HepG2 (cell line): ENCODE results near the gene RGS19. TPM values are rescaled to one million over a fixed set of nuclear protein-coding genes. Genes with fewer than 3 reads are reported as not detected.

ENCODE experiments used
- ATAC-seq: fragments of 200-7000 bp; cut with Tn5 transposase; 3 replicates; pipeline ENCODE4 v1.9.1; 2020; ENCODE audit warnings: mild to moderate bottlenecking, moderate library complexity
- BruUV-seq: library from RNA; stranded (reverse); fragments of 400-500 nt; replicated peaks from 2 replicates; lab custom pipeline; 2021; lab: Mats Ljungman, UMichigan
- CTCF ChIA-PET: fragments of 300-600 bp; formaldehyde crosslinking; extraction: SDS; loops from one replicate; lab custom pipeline; 2021; ENCODE audit warnings: low total read pairs, inconsistent platforms, low intra/inter-chr PET ratio; lab: Yijun Ruan, JAX
- POLR2A ChIA-PET: fragments of 350-600 bp; sonication (Branson Sonifier 250); formaldehyde crosslinking; loops from one replicate; lab custom pipeline; 2020; ENCODE audit warnings: antibody characterized with exemption, inconsistent platforms; lab: Yijun Ruan, JAX
- DNase-seq: peaks from one replicate; pipeline ENCODE4 v3.0.0-alpha.2; 2015; ENCODE audit warnings: low spot score
- FAIRE-seq: peaks from 3 replicates; lab custom pipeline; 2011; peaks lifted over from hg19 to GRCh38; lab: Jason Lieb, UNC
- H2AFZ ChIP-seq: one replicate; pipeline ENCODE4 v1.6.1; 2011; ENCODE audit warnings: low read length, inconsistent platforms
- H3K27ac ChIP-seq: fragments of 300-600 bp; 3 replicates; pipeline ENCODE4 v1.8.0; 2011; ENCODE audit warnings: mixed run types, mild to moderate bottlenecking, mixed read lengths, low read length, inconsistent platforms; ENCODE audit not compliant: insufficient read depth; ENCODE audit errors: extremely low read length
- H3K27me3 ChIP-seq, 2 experiments: fragments of 200-600 bp in 1 of 2; 2 replicates in 1 of 2; 3 replicates in 1 of 2; pipeline versions ENCODE4 v1.6.0 to v1.8.0; 2011; ENCODE audit warnings: low read length in 2 of 2, mild to moderate bottlenecking in 2 of 2, moderate library complexity in 2 of 2, inconsistent platforms in 1 of 2; ENCODE audit not compliant: insufficient read depth in 2 of 2, control insufficient read depth in 1 of 2
- H3K36me3 ChIP-seq, 2 experiments: fragments of 200-600 bp in 1 of 2; replicated peaks in 1 of 2; 2 replicates in 1 of 2; 3 replicates in 1 of 2; pipeline versions ENCODE4 v1.5.1 to v1.8.0; 2011; ENCODE audit warnings: low read length in 2 of 2, inconsistent platforms in 1 of 2; ENCODE audit not compliant: insufficient read depth in 2 of 2, control insufficient read depth in 1 of 2
- H3K4me1 ChIP-seq: 2 replicates; pipeline ENCODE4 v1.5.1; 2012; ENCODE audit warnings: low read length, inconsistent platforms; ENCODE audit not compliant: insufficient read depth
- H3K4me2 ChIP-seq: 2 replicates; pipeline ENCODE4 v1.6.0; 2011; ENCODE audit warnings: low read depth, low read length, inconsistent platforms
- H3K4me3 ChIP-seq, 3 experiments: fragments of 200-600 bp in 1 of 3; sonication (generic), shearing (Covaris generic) in 1 of 3; replicated peaks in 1 of 3; 2 replicates each; pipeline ENCODE4 v1.5.1; 2011 to 2016; ENCODE audit warnings: low read length in 3 of 3, inconsistent platforms in 2 of 3, low read depth in 2 of 3, mild to moderate bottlenecking in 2 of 3, control low read depth in 1 of 3, mixed read lengths in 1 of 3; ENCODE audit not compliant: insufficient read depth in 1 of 3
- H3K79me2 ChIP-seq: one replicate; pipeline ENCODE4 v1.6.1; 2011; ENCODE audit warnings: low read length, inconsistent platforms; ENCODE audit not compliant: insufficient read depth
- H3K9ac ChIP-seq: 2 replicates; pipeline ENCODE4 v1.6.0; 2011; ENCODE audit warnings: mild to moderate bottlenecking, low read depth, low read length, inconsistent platforms; ENCODE audit not compliant: insufficient read depth
- H3K9me3 ChIP-seq: 2 replicates; pipeline ENCODE4 v1.5.1; 2012; ENCODE audit warnings: mild to moderate bottlenecking, low read length
- H4K20me1 ChIP-seq: 2 replicates; pipeline ENCODE4 v1.6.0; 2011; ENCODE audit warnings: inconsistent platforms, mild to moderate bottlenecking, low read length, moderate library complexity; ENCODE audit not compliant: insufficient read depth
- CBX5 ChIP-seq: sonication (generic); formaldehyde crosslinking; IDR thresholded peaks from 2 replicates; pipeline ENCODE4 v1.4.0; 2020; ENCODE audit warnings: missing genetic modification reagents, borderline replicate concordance
- ELF4 ChIP-seq: sonication (generic); formaldehyde crosslinking; IDR thresholded peaks from 2 replicates; pipeline ENCODE4 v1.5.0; 2020; ENCODE audit warnings: missing genetic modification reagents, mild to moderate bottlenecking, moderate library complexity, borderline replicate concordance
- EZH2 ChIP-seq: conservative IDR thresholded peaks from 2 replicates; pipeline ENCODE4 v1.6.1; 2012; ENCODE audit warnings: mild to moderate bottlenecking, low read depth, low read length, moderate library complexity
- KDM2A ChIP-seq: sonication (generic); formaldehyde crosslinking; IDR thresholded peaks from 2 replicates; pipeline ENCODE4 v1.4.0; 2020; ENCODE audit warnings: low read depth, missing genetic modification reagents, borderline replicate concordance
- WGBS: methylation state at CpG from one replicate; pipeline ENCODE4 v1.1.6; 2017; ENCODE audit warnings: low lambda C conversion rate; 5-methylcytosine and 5-hydroxymethylcytosine counted together
- in situ Hi-C: cut with HindIII; loops from 2 replicates; pipeline ENCODE4 v1.10.0; 2017; ENCODE audit warnings: low pct_unique_long_range_greater_than_20kb; ENCODE audit not compliant: extremely low pct_ligation_motif_present
- intact Hi-C: fragments of 100-400 bp; cut with micrococcal nuclease; formaldehyde crosslinking; loops from one replicate; pipeline ENCODE4 v1.10.0; 2022; ENCODE audit not compliant: unreplicated experiment
- polyA plus RNA-seq, 8 experiments: library from polyadenylated mRNA; depleted of rRNA in 3 of 8; stranded (reverse) in 7 of 8; unstranded in 1 of 8; fragments of >200 nt; fragmentation: Illumina TruSeq in 4 of 8; extraction: Trizol in 4 of 8; gene quantifications; 2 replicates each; pipeline versions ENCODE4 v1.2.1 to v1.2.3, GENCODE V29; 2011 to 2016; ENCODE audit warnings: low read depth in 4 of 8, missing spikeins in 1 of 8, mixed read lengths in 1 of 8; ENCODE audit not compliant: insufficient read depth in 1 of 8
- total RNA-seq, 5 experiments: library from RNA; depleted of rRNA; stranded (reverse); fragments of >200 nt; fragmentation: Illumina TruSeq; extraction: Trizol; gene quantifications; 2 replicates each; pipeline ENCODE4 v1.2.3, GENCODE V29; 2016; ENCODE audit warnings: low read depth in 1 of 5
- TF ChIP-seq, protein P1 (sequence below): sonication (generic); formaldehyde crosslinking; conservative IDR thresholded peaks from 2 replicates; pipeline ENCODE4 v1.8.1; 2023; ENCODE audit warnings: missing genetic modification reagents

RGS19 gene
- total and polyA plus RNA-seq, 2 of the 13 experiments (the other 11 are each of a cell fraction or from before 2014, with no cell fraction given) = 10.7 to 11.9 TPM

- Histone ChIP-seq H3K4me3 (no peak overlapping the region), H3K27me3 (peaks cover 45 to 90% of the 10 kb centered on the region in 2 experiments), H4K20me1 (peaks cover 5% of the 10 kb centered on the region; the same call in 1 of the 2 replicates), H3K4me1 (peaks cover 21% of the 10 kb centered on the region), H3K27ac (no peak overlapping the region), H3K79me2 (no peaks in the 10 kb centered on the region), H3K9me3 (no peaks in the 10 kb centered on the region), H2AFZ (no peak overlapping the region), H3K36me3 (no peaks in the 10 kb centered on the region), H3K4me2 (no peak overlapping the region), H3K9ac (no peak overlapping the region)
- DNase-seq = no peak
- in situ Hi-C loops = no loop called here
- BruUV-seq = no TSS peak
- CTCF ChIA-PET = no interaction called here
- no peak for ATAC-seq
- no peak for TF ChIP-seq KDM2A
- peak; percentile 38; the same call in 1 of the 2 replicates for TF ChIP-seq EZH2
- intact Hi-C loops = no loop called here
- FAIRE-seq = no peak
- POLR2A ChIA-PET = no interaction called here
- 7% methylated on average over 7 of the region's 16 CpGs for WGBS
These were observed 30.6 kb upstream of the RGS19 start for GRCh38 chr20:64109831-64110391.

- Histone ChIP-seq H3K4me1 (peaks cover 21% of the 10 kb centered on the region), H3K36me3 (no peaks in the 10 kb centered on the region), H3K4me3 (no peak overlapping the region), H3K27me3 (peaks cover 47 to 89% of the 10 kb centered on the region in 2 experiments), H2AFZ (no peak overlapping the region), H3K9ac (no peak overlapping the region), H3K27ac (no peak overlapping the region), H3K9me3 (no peaks in the 10 kb centered on the region), H3K79me2 (no peaks in the 10 kb centered on the region), H4K20me1 (peaks cover 5% of the 10 kb centered on the region; the same call in 1 of the 2 replicates), H3K4me2 (no peak overlapping the region)
- no TSS peak for BruUV-seq
- FAIRE-seq = no peak
- ChIA-PET POLR2A (interaction anchor here (1.0 kb wide), 1 partner anchor 11 kb away, joined by 4 read pairs; no protein-coding TSS in a partner anchor), CTCF (no interaction called here)
- DNase-seq = no peak
- no peak for ATAC-seq
- TF ChIP-seq CBX5 (CRISPR knock-in tag) (no peak), ELF4 (no peak)
- TF ChIP-seq, protein P1, sequence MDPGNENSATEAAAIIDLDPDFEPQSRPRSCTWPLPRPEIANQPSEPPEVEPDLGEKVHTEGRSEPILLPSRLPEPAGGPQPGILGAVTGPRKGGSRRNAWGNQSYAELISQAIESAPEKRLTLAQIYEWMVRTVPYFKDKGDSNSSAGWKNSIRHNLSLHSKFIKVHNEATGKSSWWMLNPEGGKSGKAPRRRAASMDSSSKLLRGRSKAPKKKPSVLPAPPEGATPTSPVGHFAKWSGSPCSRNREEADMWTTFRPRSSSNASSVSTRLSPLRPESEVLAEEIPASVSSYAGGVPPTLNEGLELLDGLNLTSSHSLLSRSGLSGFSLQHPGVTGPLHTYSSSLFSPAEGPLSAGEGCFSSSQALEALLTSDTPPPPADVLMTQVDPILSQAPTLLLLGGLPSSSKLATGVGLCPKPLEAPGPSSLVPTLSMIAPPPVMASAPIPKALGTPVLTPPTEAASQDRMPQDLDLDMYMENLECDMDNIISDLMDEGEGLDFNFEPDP = 0 out of 2 replicates have a peak, but pooled peaks have one; percentile 76
- in situ Hi-C loops = no loop called here
- WGBS = 29% methylated on average over 21 of the region's 26 CpGs
- intact Hi-C loops = no loop called here
These were observed 29.7 kb upstream of the RGS19 start for GRCh38 chr20:64108731-64109681.
